Ramos (cell line): ENCODE measurements around the gene USP36.

Source experiments
- in situ Hi-C: fragments of 300-500 bp; cut with MboI; formaldehyde crosslinking; loops from one replicate; pipeline ENCODE4 v1.14.3; 2022; ENCODE audit warnings: low sequenced_read_pairs; ENCODE audit not compliant: unreplicated experiment

Gene USP36

GRCh38 chr17:78796517-78796900, 44.1 kb downstream of the USP36 start:
- in situ Hi-C loops, result no loop called here

- in situ Hi-C loops, result no loop called here
These were observed 44.6 kb downstream of the USP36 start for GRCh38 chr17:78795861-78796516.

GRCh38 chr17:78794864-78795640, 45.6 kb downstream of the USP36 start:
- in situ Hi-C loops, result no loop called here

- in situ Hi-C loops, result no loop called here
These were observed 46.2 kb downstream of the USP36 start for GRCh38 chr17:78794399-78794798.

GRCh38 chr17:78793968-78794367, 46.6 kb downstream of the USP36 start:
- in situ Hi-C loops, result no loop called here

GRCh38 chr17:78793415-78793814, 47.2 kb downstream of the USP36 start:
- in situ Hi-C loops, result no loop called here

GRCh38 chr17:78791840-78792709, 48.5 kb downstream of the USP36 start:
- in situ Hi-C loops, result no loop called here

GRCh38 chr17:78790552-78790951, 50.1 kb downstream of the USP36 start:
- in situ Hi-C loops, result no loop called here

GRCh38 chr17:78789663-78790181, 50.9 kb downstream of the USP36 start:
- in situ Hi-C loops, result no loop called here

GRCh38 chr17:78789149-78789662, 51.4 kb downstream of the USP36 start:
- in situ Hi-C loops, result no loop called here

- in situ Hi-C loops, result no loop called here
These were observed 52.2 kb downstream of the USP36 start for GRCh38 chr17:78788451-78788850.

GRCh38 chr17:78787444-78787843, 53.2 kb downstream of the USP36 start:
- in situ Hi-C loops, result no loop called here

- in situ Hi-C loops, result no loop called here
These were observed 55.0 kb downstream of the USP36 start for GRCh38 chr17:78785663-78786057.

- in situ Hi-C loops, result no loop called here
These were observed 55.5 kb downstream of the USP36 start for GRCh38 chr17:78785011-78785662.

GRCh38 chr17:78784352-78784751, 56.3 kb downstream of the USP36 start:
- in situ Hi-C loops, result no loop called here

GRCh38 chr17:78783711-78784324, 56.8 kb downstream of the USP36 start:
- in situ Hi-C loops, result no loop called here

- in situ Hi-C loops, result no loop called here
These were observed 58.7 kb downstream of the USP36 start, which contains the start of gene CYTH1 for GRCh38 chr17:78781893-78782304. TSS of gene CYTH1 (minus strand) at chr17:78782273. CDS start at chr17:78782223, 50 bp downstream.

- in situ Hi-C loops, result no loop called here
These were observed 59.3 kb downstream of the USP36 start for GRCh38 chr17:78781104-78781892.

- in situ Hi-C loops, result no loop called here
These were observed 60.3 kb downstream of the USP36 start for GRCh38 chr17:78780335-78780734.
